PFSK-1 (cell line): ENCODE results near the gene CD22.

Source experiments
- FOXP2 ChIP-seq: optimal IDR thresholded peaks from 2 replicates; pipeline ENCODE3; 2011; ENCODE audit warnings: borderline replicate concordance, control low read depth, inconsistent platforms; ENCODE audit not compliant: insufficient read depth; ENCODE audit errors: extremely low read length, extremely low read depth
- POLR2AphosphoS5 ChIP-seq: IDR thresholded peaks from 2 replicates; pipeline ENCODE4 v1.6.1; 2012; ENCODE audit warnings: low read depth, mild to moderate bottlenecking, control low read depth, low read length, moderate library complexity
- REST ChIP-seq, 2 experiments: IDR thresholded peaks; 2 replicates each; pipeline versions ENCODE4 v1.6.1 to v1.8.0; 2011 to 2012; ENCODE audit warnings: low read depth in 2 of 2, low read length in 2 of 2, control low read depth in 1 of 2, inconsistent platforms in 1 of 2, mild to moderate bottlenecking in 1 of 2, moderate library complexity in 1 of 2; ENCODE audit not compliant: insufficient read depth in 1 of 2
- SIN3A ChIP-seq: IDR thresholded peaks from 2 replicates; pipeline ENCODE4 v1.6.1; 2012; ENCODE audit warnings: mild to moderate bottlenecking, low read length, moderate library complexity, borderline replicate concordance; ENCODE audit not compliant: insufficient read depth
- TAF1 ChIP-seq: IDR thresholded peaks from 2 replicates; pipeline ENCODE4 v1.6.1; 2012; ENCODE audit warnings: low read length, control low read depth, borderline replicate concordance; ENCODE audit not compliant: insufficient read depth

The CD22 gene

GRCh38 chr19:35303357-35303915 is 25.6 kb upstream of the CD22 start:
- no peak for TF ChIP-seq REST (IDR thresholded peaks at IDR 0.05; ENCODE audit: insufficient read depth in 1 of 2, low read depth in 2 of 2, low read length in 2 of 2)
- TF ChIP-seq TAF1: no peak
- no peak for TF ChIP-seq FOXP2
- no peak for TF ChIP-seq SIN3A
- TF ChIP-seq POLR2AphosphoS5: no peak

- TF ChIP-seq POLR2AphosphoS5 (no peak), FOXP2 (no peak), SIN3A (no peak), TAF1 (no peak)
Observed at GRCh38 chr19:35304036-35304435, 25.0 kb upstream of the CD22 start.

- no peak for TF ChIP-seq TAF1
- TF ChIP-seq POLR2AphosphoS5: no peak
- no peak for TF ChIP-seq FOXP2
- TF ChIP-seq SIN3A: no peak
- no peak for TF ChIP-seq REST (IDR thresholded peaks at IDR 0.05; ENCODE audit: insufficient read depth in 1 of 2, low read depth in 2 of 2, low read length in 2 of 2)
Observed at GRCh38 chr19:35305181-35305580, 23.8 kb upstream of the CD22 start.

GRCh38 chr19:35306473-35307246 is 22.3 kb upstream of the CD22 start:
- no peak for TF ChIP-seq TAF1
- TF ChIP-seq FOXP2: no peak
- no peak for TF ChIP-seq SIN3A
- no peak for TF ChIP-seq POLR2AphosphoS5
- TF ChIP-seq REST (IDR thresholded peaks at IDR 0.05; ENCODE audit: insufficient read depth in 1 of 2, low read depth in 2 of 2, low read length in 2 of 2): no peak

- TF ChIP-seq SIN3A (no peak), POLR2AphosphoS5 (no peak), FOXP2 (no peak), REST (IDR thresholded peaks at IDR 0.05; ENCODE audit: insufficient read depth in 1 of 2, low read depth in 2 of 2, low read length in 2 of 2) (no peak), TAF1 (no peak)
Observed at GRCh38 chr19:35307931-35308330, 21.1 kb upstream of the CD22 start.
